Loucy (cell line): Measurements from ENCODE around the gene CTXN3.

ENCODE experiments used
- EZH2phosphoT487 ChIP-seq: fragments of 200-600 bp; IDR thresholded peaks from 2 replicates; pipeline ENCODE4 v1.6.1; 2018; ENCODE audit warnings: antibody characterized with exemption, mild to moderate bottlenecking, moderate library complexity, borderline replicate concordance
- TF ChIP-seq, protein P1 (sequence below): fragments of 200-600 bp; sonication (generic); conservative IDR thresholded peaks from 2 replicates; pipeline ENCODE4 v1.5.1; 2014; ENCODE audit warnings: mild to moderate bottlenecking, antibody characterized with exemption, low read length

- TF ChIP-seq, protein P1, sequence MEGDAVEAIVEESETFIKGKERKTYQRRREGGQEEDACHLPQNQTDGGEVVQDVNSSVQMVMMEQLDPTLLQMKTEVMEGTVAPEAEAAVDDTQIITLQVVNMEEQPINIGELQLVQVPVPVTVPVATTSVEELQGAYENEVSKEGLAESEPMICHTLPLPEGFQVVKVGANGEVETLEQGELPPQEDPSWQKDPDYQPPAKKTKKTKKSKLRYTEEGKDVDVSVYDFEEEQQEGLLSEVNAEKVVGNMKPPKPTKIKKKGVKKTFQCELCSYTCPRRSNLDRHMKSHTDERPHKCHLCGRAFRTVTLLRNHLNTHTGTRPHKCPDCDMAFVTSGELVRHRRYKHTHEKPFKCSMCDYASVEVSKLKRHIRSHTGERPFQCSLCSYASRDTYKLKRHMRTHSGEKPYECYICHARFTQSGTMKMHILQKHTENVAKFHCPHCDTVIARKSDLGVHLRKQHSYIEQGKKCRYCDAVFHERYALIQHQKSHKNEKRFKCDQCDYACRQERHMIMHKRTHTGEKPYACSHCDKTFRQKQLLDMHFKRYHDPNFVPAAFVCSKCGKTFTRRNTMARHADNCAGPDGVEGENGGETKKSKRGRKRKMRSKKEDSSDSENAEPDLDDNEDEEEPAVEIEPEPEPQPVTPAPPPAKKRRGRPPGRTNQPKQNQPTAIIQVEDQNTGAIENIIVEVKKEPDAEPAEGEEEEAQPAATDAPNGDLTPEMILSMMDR = no peak
- no peak for TF ChIP-seq EZH2phosphoT487
Observed at GRCh38 chr5:127601111-127601510, 47.8 kb upstream of the CTXN3 start.
